BLaER1 treated with 17β-estradiol and CSF1 and Interleukin-3, amounts not matched to agents 10 nM and 100 nM (cell line): Measurements from ENCODE around the gene PRCD.
A peak's percentile ranks its signal among the peaks of the same experiment; 100 is the strongest.

ENCODE experiments used
- H3K27ac ChIP-seq, 11 experiments: shearing (Covaris generic); formaldehyde crosslinking; 2 replicates each; pipeline ENCODE4 v1.8.1; 2022
- H3K27me3 ChIP-seq, 11 experiments: shearing (Covaris generic); formaldehyde crosslinking; 2 replicates each; pipeline ENCODE4 v1.8.1; 2022
- H3K36me3 ChIP-seq, 11 experiments: shearing (Covaris generic); formaldehyde crosslinking; 2 replicates each; pipeline ENCODE4 v1.8.1; 2022
- H3K4me1 ChIP-seq, 10 experiments: shearing (Covaris generic); formaldehyde crosslinking; 2 replicates each; pipeline ENCODE4 v1.8.1; 2022
- H3K4me2 ChIP-seq, 11 experiments: shearing (Covaris generic); formaldehyde crosslinking; 2 replicates each; pipeline ENCODE4 v1.8.1; 2022
- H3K4me3 ChIP-seq, 10 experiments: shearing (Covaris generic); formaldehyde crosslinking; 2 replicates each; pipeline ENCODE4 v1.8.1; 2022
- H3K9ac ChIP-seq, 11 experiments: shearing (Covaris generic); formaldehyde crosslinking; 2 replicates each; pipeline ENCODE4 v1.8.1; 2022
- H3K9me3 ChIP-seq, 11 experiments: shearing (Covaris generic); formaldehyde crosslinking; replicated peaks in 1 of 11; 2 replicates each; pipeline ENCODE4 v1.8.1; 2022
- H4K20me1 ChIP-seq, 11 experiments: shearing (Covaris generic); formaldehyde crosslinking; 2 replicates each; pipeline ENCODE4 v1.8.1; 2022
- Cebpa-rat ChIP-seq, 11 experiments: shearing (Covaris generic); IDR thresholded peaks; 2 replicates each; pipeline ENCODE4 v1.8.1; 2022

PRCD gene

GRCh38 chr17:76543826-76544545 is 4.1 kb downstream of the PRCD start:
- TF ChIP-seq Cebpa-rat (IDR thresholded peaks at IDR 0.05) = no peak
- Histone ChIP-seq H3K4me1 (peaks cover 78 to 100% (median 98%) of the 10 kb centered on the region in 10 experiments), H3K4me2 (peak overlapping the region; percentile 81 to 99 (median 87)), H3K4me3 (peak overlapping the region in 3 of 10 experiments; percentile 3 to 23 (median 8); a peak in 1 of 20 replicates), H3K27me3 (peaks cover 51 to 62% (median 57%) of the 10 kb centered on the region in 11 experiments), H3K27ac (peak overlapping the region in 5 of 11 experiments; percentile 7 to 44 (median 35); a peak in 6 of 22 replicates), H4K20me1 (peaks cover 0 to 9% (median 0%) of the 10 kb centered on the region in 11 experiments; a peak in 1 of 22 replicates), H3K9ac (peak overlapping the region; percentile 10 to 61 (median 34); a peak in 15 of 22 replicates), H3K36me3 (no peaks in the 10 kb centered on the region), H3K9me3 (no peaks in the 10 kb centered on the region)

GRCh38 chr17:76544546-76545365 is 4.9 kb downstream of the PRCD start:
- peak overlapping the region; percentile 81 to 99 (median 87) for H3K4me2 ChIP-seq

GRCh38 chr17:76545918-76546555 is 6.2 kb downstream of the PRCD start:
- Histone ChIP-seq H3K27ac (peak overlapping the region in 9 of 11 experiments; percentile 36 to 88 (median 78); a peak in 18 of 22 replicates), H3K4me1 (peaks cover 88 to 100% (median 100%) of the 10 kb centered on the region in 10 experiments)

More at GRCh38 chr17:76544546-76545365, 4.9 kb downstream of the PRCD start:
- peaks cover 43 to 54% (median 49%) of the 10 kb centered on the region in 11 experiments for H3K27me3 ChIP-seq
- peak overlapping the region in 3 of 10 experiments; percentile 3 to 23 (median 8); a peak in 1 of 20 replicates for H3K4me3 ChIP-seq
- H3K4me1 ChIP-seq = peaks cover 84 to 100% (median 97%) of the 10 kb centered on the region in 10 experiments
- H3K27ac ChIP-seq = peak overlapping the region in 5 of 11 experiments; percentile 7 to 88 (median 35); a peak in 7 of 22 replicates
- H3K9ac ChIP-seq = peak overlapping the region in 10 of 11 experiments; percentile 10 to 68 (median 36); a peak in 14 of 22 replicates
- no peaks in the 10 kb centered on the region for H3K36me3 ChIP-seq
- H3K9me3 ChIP-seq = no peaks in the 10 kb centered on the region
- H4K20me1 ChIP-seq = peaks cover 0 to 9% (median 0%) of the 10 kb centered on the region in 11 experiments; a peak in 1 of 22 replicates
- TF ChIP-seq Cebpa-rat (IDR thresholded peaks at IDR 0.05) = no peak

GRCh38 chr17:76546556-76547182 is 6.8 kb downstream of the PRCD start:
- Histone ChIP-seq H4K20me1 (peaks cover 0 to 9% (median 0%) of the 10 kb centered on the region in 11 experiments; a peak in 1 of 22 replicates), H3K4me3 (peak overlapping the region in 4 of 10 experiments; percentile 8 to 38 (median 21); a peak in 7 of 20 replicates), H3K4me2 (peak overlapping the region; percentile 81 to 99 (median 87)), H3K4me1 (peaks cover 88 to 100% (median 100%) of the 10 kb centered on the region in 10 experiments), H3K27me3 (peaks cover 40 to 48% (median 44%) of the 10 kb centered on the region in 11 experiments), H3K9ac (peak overlapping the region; percentile 19 to 77 (median 59); a peak in 18 of 22 replicates), H3K27ac (peak overlapping the region in 10 of 11 experiments; percentile 23 to 88 (median 76); a peak in 19 of 22 replicates), H3K9me3 (no peaks in the 10 kb centered on the region), H3K36me3 (no peaks in the 10 kb centered on the region)
- TF ChIP-seq Cebpa-rat (IDR thresholded peaks at IDR 0.05) = no peak

More at GRCh38 chr17:76545918-76546555, 6.2 kb downstream of the PRCD start:
- H3K4me3 ChIP-seq = peak overlapping the region in 1 of 10 experiments; percentile 15; a peak in 1 of 20 replicates
- H3K4me2 ChIP-seq = peak overlapping the region; percentile 81 to 99 (median 87)
- H4K20me1 ChIP-seq = peaks cover 0 to 9% (median 0%) of the 10 kb centered on the region in 11 experiments; a peak in 1 of 22 replicates
- H3K36me3 ChIP-seq = no peaks in the 10 kb centered on the region
- H3K27me3 ChIP-seq = peaks cover 40 to 49% (median 44%) of the 10 kb centered on the region in 11 experiments
- no peak for TF ChIP-seq Cebpa-rat (IDR thresholded peaks at IDR 0.05)
- peak overlapping the region in 10 of 11 experiments; percentile 11 to 77 (median 62); a peak in 16 of 22 replicates for H3K9ac ChIP-seq
- no peaks in the 10 kb centered on the region for H3K9me3 ChIP-seq

GRCh38 chr17:76547183-76547641 is 7.4 kb downstream of the PRCD start:
- Histone ChIP-seq H3K27ac (peak overlapping the region in 10 of 11 experiments; percentile 23 to 88 (median 76); a peak in 18 of 22 replicates), H3K4me3 (peak overlapping the region in 4 of 10 experiments; percentile 8 to 38 (median 21); a peak in 5 of 20 replicates), H3K36me3 (no peaks in the 10 kb centered on the region), H3K4me1 (peaks cover 91 to 100% (median 100%) of the 10 kb centered on the region in 10 experiments), H3K27me3 (peaks cover 40 to 46% (median 42%) of the 10 kb centered on the region in 11 experiments), H3K9ac (peak overlapping the region; percentile 19 to 77 (median 64); a peak in 18 of 22 replicates), H3K4me2 (peak overlapping the region; percentile 81 to 99 (median 87)), H3K9me3 (no peaks in the 10 kb centered on the region), H4K20me1 (peaks cover 0 to 9% (median 0%) of the 10 kb centered on the region in 11 experiments; a peak in 1 of 22 replicates)
- peak in 3 of 11 experiments; percentile 18 to 59 (median 52); a peak in 4 of 22 replicates for TF ChIP-seq Cebpa-rat (IDR thresholded peaks at IDR 0.05)

- TF ChIP-seq Cebpa-rat (IDR thresholded peaks at IDR 0.05) = no peak
- Histone ChIP-seq H3K9me3 (no peaks in the 10 kb centered on the region), H3K36me3 (no peaks in the 10 kb centered on the region), H4K20me1 (peaks cover 0 to 9% (median 0%) of the 10 kb centered on the region in 11 experiments; a peak in 1 of 22 replicates), H3K27me3 (peaks cover 35 to 41% (median 37%) of the 10 kb centered on the region in 11 experiments), H3K27ac (peak overlapping the region in 9 of 11 experiments; percentile 19 to 88 (median 78); a peak in 16 of 22 replicates), H3K4me1 (peaks cover 91 to 100% (median 99%) of the 10 kb centered on the region in 10 experiments), H3K4me3 (peak overlapping the region in 2 of 10 experiments; percentile 25 to 36; a peak in 2 of 20 replicates), H3K9ac (peak overlapping the region in 10 of 11 experiments; percentile 43 to 77 (median 68); a peak in 17 of 22 replicates), H3K4me2 (peak overlapping the region; percentile 81 to 99 (median 87))
These were observed 7.9 kb downstream of the PRCD start for GRCh38 chr17:76547642-76548202.
